Right renal cortex interstitium (tissue), 3 donors: Measurements from ENCODE around the gene SPTLC2. TPM values are rescaled to one million over a fixed set of nuclear protein-coding genes. Genes with fewer than 3 reads are reported as not detected.
"Not testable (repeated sequence)": the region's sequence is repeated elsewhere in the genome, so short reads cannot be mapped to it uniquely, and the experiment has no call there.

Source experiments
- DNase-seq, 3 donors: peaks; one replicate each; pipeline ENCODE4 v3.0.0-alpha.2; 2013; ENCODE audit warnings: low read depth in 3 of 3, low spot score in 2 of 3
- polyA plus RNA-seq, 3 donors: library from polyadenylated mRNA; unstranded; fragments of 120-200 nt; gene quantifications; one replicate each; pipeline ENCODE4 v1.2.1, GENCODE V29; 2013; ENCODE audit not compliant: insufficient read length in 3 of 3

The SPTLC2 gene
- polyA plus RNA-seq, 3 donors: 74.3 to 87.6 (median 84.0) TPM

GRCh38 chr14:77590845-77591485, 25.5 kb downstream of the SPTLC2 start:
- no peak for DNase-seq

DNA sequence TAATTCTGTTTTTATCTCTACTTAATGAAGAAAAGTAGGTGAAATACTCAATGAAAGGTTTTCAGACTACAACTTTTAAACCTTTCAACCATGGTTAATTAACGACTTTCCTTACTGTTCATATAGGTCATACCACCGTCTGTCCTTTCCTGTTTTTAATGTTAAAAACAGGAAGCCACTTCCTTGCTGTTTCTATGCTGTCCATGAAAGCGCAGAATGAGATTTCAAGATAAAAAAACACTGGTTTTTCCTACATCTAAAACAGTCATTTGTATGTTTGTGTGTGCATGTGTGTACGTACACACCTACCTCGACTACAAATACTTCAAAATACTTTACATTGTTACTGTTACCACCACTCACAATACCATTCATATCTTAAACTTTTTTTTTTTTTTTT, 27.3 kb downstream of the SPTLC2 start:
- DNase-seq: no peak

GRCh38 chr14:77588411-77589025, 27.9 kb downstream of the SPTLC2 start:
- DNase-seq: not testable (repeated sequence)

GRCh38 chr14:77585385-77585784, 31.1 kb downstream of the SPTLC2 start:
- DNase-seq: no peak

- no peak for DNase-seq
Observed at GRCh38 chr14:77584809-77585208, 31.6 kb downstream of the SPTLC2 start.

DNA sequence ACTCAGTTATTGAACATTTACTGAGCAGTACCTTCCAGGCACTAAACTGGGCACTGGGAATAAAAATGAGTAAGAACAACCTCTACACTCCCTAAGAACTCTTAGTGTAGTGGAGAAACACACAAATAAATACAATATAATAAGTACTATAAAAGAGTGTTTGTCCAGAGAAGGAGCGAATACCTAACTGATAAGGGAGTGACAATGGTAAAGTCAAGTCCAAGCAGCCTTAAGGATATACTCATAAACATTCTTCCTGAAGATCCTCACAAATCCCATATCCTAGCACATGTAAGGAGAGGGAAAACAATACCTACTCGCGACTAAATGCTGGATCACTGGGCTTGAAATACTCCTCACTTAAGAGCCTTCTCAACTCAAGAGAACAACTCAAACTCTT, 32.8 kb downstream of the SPTLC2 start:
- DNase-seq: no peak

- no peak for DNase-seq
Observed at GRCh38 chr14:77582511-77582910, 33.9 kb downstream of the SPTLC2 start.

DNA sequence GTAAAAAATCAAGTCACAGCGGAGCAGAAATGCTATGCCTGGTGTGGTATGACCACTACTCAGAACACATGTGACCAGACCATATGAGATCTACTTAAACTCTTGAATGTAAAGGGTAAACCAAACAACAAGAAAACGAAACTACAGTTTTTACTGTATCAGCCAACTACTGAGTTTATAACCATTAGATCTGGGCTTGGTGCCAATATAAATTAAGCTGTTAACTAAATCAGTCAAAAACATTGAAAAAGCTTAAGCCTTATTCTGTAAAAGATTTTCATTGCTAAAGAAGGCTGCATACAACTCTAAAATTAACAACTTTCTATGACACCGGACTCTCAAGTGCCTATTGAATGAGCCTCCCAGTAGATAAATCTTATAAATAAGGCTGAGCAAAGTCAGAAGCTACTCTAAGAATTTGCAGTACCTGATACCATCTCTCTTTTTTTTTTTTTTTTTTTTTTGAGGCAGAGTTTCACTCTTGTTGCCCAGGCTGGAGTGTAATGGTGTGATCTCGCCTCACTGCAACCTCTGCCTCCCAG, 35.4 kb downstream of the SPTLC2 start:
- DNase-seq: peak; percentile 71 to 81 (median 80)

DNA sequence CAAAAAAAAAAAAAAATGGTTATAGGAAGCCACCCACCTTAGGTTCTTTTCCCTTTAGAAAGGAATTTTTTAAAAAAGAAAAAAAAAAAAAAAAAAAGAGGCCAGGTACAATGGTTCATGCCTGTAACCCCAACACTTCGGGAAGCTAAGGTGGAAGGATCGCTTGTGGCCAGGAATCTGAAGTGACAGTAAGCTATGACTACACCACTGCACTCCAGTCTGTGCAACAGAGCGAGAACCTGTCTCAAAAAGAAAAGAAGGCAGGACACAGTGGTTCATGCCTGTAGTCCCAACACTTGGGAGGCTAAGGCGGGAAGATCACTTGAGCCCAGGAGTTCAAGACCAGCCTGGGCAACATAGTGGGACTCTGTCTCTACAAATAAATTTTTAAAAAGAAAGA, 36.0 kb downstream of the SPTLC2 start:
- DNase-seq: no peak

DNA sequence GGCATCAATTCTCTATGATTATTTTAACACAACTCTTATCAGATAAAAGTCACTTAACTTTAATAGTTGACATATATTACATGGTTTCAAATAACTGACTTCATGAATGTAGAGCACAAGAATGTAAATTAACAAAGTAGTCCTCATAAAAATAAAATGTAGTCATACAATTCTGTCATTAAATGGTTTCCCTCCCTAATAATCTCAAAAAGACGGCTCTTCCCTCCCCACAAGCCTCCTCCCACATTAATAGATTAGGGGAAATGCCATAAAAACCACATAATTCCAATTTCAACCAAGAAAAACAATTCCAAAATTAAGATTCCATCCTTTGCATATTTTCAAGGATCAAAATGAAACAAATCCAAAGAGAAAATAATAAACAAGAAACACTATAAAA, 36.7 kb downstream of the SPTLC2 start:
- no peak for DNase-seq

GRCh38 chr14:77579065-77579464, 37.4 kb downstream of the SPTLC2 start:
- DNase-seq: no peak

GRCh38 chr14:77574446-77575115, 41.9 kb downstream of the SPTLC2 start:
- DNase-seq: no peak

DNA sequence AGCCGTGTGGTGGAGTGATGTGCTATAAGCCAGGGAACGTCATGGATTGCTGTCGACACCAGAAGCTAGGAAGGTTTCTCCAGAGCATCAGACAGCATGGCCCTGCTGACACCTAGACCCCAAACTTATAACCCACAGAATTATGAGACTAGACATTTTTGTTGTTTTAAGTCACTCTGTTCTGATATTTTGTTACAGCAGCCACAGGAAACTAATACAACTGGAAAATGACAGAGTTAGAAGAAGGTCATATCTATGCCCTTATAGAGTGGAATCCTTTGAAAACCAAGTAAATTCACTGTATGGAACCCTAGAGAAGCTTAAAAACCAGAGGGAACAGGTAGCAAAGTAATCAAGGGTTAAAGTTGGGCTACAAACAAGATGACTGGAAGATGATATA, 42.5 kb downstream of the SPTLC2 start:
- no peak for DNase-seq

DNA sequence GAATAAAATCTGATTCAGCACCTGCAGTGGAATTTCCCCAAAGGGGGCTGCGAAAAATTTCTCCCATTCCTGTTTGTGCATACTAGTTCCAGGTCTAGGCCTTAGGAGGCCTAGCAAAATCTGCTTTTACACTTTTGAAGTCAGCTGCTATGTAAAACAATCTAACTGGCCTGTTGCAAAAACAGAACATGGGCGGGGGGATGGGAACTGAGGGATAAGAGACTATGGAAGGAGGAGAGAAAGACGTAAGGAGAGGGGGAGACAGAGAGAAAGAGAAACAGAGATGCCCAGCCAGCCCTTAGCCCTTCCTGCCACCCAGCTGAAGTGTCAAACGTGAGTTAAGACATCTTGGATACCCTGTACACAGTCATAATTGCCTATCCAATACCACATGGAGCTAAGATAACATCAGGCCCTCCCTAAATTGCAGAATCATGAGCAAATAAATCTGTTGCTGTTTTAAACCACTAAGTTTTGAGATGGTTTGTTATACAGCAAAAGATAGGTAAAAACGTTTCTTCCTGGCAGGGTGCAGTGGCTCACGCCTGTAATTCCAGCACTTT, 45.6 kb downstream of the SPTLC2 start:
- no peak for DNase-seq

DNA sequence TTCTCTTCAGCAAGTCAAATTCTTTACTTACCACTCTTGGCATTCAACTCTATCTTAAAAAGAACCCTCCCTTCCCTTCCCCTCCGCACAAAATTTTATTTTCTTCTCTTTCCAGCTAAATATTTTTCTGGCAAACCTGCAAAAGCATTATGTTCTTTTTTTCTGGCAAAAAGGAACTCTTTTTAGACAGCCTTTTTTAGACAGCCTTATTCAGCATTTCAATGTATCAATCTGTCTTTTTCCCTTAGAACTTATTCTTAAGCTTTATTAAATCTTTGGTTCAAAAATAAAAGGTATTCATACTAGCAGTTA, 50.5 kb downstream of the SPTLC2 start:
- DNase-seq: no peak

DNA sequence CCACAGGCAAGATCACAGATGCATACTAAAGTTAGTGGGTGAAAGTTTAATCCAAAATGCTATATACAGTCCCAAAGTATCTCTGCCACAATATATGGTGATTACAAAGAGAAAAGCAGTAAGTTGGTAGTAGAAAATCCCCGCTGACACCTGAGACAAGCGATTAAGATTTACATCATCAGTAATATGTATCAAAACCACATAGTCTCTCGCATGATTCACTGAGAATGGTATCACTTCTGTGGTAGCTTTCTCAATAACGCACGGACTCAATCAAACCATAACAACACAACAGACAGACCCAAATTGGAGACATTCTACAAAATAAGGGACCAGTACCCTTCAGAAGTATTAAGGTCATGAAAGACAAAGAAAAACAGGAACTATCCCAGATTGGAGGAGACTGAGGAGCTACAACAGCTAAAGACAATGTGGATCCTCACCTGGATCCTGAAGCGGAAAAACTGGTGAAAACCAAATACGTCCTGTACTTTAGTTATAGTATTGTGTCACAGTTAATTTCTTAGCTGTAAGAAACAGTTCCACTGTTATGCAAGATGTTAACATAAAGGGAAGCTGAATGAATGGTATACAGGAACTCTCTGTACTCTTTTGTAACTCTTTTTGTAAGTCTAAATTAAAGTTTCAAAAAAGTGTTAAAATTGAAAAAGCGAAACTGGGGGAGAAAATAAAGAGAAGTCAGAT, 51.0 kb downstream of the SPTLC2 start:
- no peak for DNase-seq

DNA sequence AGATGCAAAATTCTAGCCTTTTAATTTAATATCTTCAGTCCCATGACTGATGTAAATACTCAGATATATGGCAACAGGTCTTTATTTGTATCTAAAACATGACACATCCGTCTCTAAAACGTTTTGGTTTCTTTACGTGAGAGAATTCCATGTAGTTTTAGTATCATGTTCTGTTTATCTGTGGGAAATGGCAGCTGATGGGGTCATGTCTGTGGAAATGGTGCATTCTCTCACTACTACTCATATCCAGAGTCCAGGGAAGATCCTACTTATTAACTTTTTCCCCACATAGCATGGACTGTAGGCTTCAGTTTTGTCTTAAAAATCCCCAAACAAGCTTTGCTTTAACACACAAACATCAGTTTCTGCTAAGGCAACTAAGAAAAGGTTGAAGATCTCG, 53.8 kb downstream of the SPTLC2 start:
- no peak for DNase-seq

- DNase-seq: no peak
Observed at GRCh38 chr14:77561881-77562280, 54.6 kb downstream of the SPTLC2 start.

- no peak for DNase-seq
Observed at GRCh38 chr14:77559381-77559780, 57.1 kb downstream of the SPTLC2 start.

- no peak for DNase-seq
Observed at GRCh38 chr14:77557391-77557790, 59.0 kb downstream of the SPTLC2 start.

- DNase-seq: no peak
Observed at GRCh38 chr14:77556946-77557345, 59.5 kb downstream of the SPTLC2 start.
